GM12892 (cell line): ENCODE measurements around the gene CFAP299.

Experiments
- POLR2A ChIP-seq: IDR thresholded peaks from 2 replicates; pipeline ENCODE4 v1.6.1; 2011; ENCODE audit warnings: low read depth, low read length, control low read depth
- POLR2AphosphoS5 ChIP-seq: IDR thresholded peaks from 2 replicates; pipeline ENCODE4 v1.6.1; 2011; ENCODE audit warnings: low read depth, low read length, control low read depth
- TAF1 ChIP-seq: IDR thresholded peaks from 2 replicates; pipeline ENCODE4 v1.6.1; 2011; ENCODE audit warnings: low read depth, mild to moderate bottlenecking, control low read depth, low read length, borderline replicate concordance

DNA sequence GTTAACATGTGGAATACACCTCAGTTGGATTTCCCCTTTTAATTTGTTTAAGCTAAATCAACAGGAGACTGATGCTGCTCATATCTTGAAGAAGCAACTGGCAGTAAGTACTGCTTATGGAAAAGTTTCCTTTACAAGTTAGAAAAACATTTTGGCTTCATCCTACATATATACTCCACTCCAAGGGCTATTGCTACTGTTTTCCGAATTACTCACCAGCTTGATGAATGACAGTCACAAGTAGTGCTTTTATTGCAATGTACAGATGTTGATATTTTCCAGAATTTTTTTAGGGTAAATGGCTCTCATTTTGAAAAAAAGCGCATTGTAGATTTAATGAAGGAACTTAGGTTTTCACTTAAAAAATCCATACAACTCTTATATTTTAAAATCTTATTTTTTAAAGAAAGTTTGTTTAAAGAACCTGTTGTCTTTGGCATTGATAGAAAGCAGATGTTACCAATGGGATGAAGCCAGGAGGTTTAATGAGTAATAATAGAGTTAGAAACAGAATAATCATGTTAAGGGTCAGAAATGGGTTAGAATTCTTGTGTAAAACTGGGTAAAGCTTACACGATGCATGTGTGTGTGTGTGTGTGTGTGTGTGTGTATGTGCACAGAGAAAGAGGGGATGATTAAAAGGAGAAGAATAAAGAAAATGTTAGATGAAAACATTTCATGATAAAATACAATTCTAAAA is 272.9 kb downstream of the CFAP299 start:
- no peak for TF ChIP-seq POLR2AphosphoS5
- no peak for TF ChIP-seq POLR2A
- TF ChIP-seq TAF1 = no peak
